Activated T-cell treated with anti-CD3 and anti-CD28 coated beads, Interleukin-2, amount 50 U/mL, for 4 hours (primary cell): Measurements from ENCODE around the gene GLIPR1. TPM values are rescaled to one million over a fixed set of nuclear protein-coding genes. Genes with fewer than 3 reads are reported as not detected.
"Not testable (repeated sequence)": the region's sequence is repeated elsewhere in the genome, so short reads cannot be mapped to it uniquely, and the experiment has no call there.

Experiments used
- ATAC-seq, 2 donors: fragments of 200-7000 bp; cut with Tn5 transposase; one replicate each; pipeline ENCODE4 v1.10.0; 2021
- DNase-seq: peaks from one replicate; pipeline ENCODE4 v3.0.0-alpha.2; 2020
- H3K27me3 Mint-ChIP-seq: one replicate; pipeline ENCODE4 v1.8.0; 2021; ENCODE audit warnings: low read depth, mixed read lengths
- H3K36me3 Mint-ChIP-seq: one replicate; pipeline ENCODE4 v1.8.0; 2022; ENCODE audit warnings: mixed read lengths; ENCODE audit not compliant: insufficient read depth
- H3K4me1 Mint-ChIP-seq: one replicate; pipeline ENCODE4 v1.8.0; 2021; ENCODE audit warnings: low read depth, mixed read lengths
- H3K4me3 Mint-ChIP-seq: one replicate; pipeline ENCODE4 v1.8.0; 2021; ENCODE audit warnings: mild to moderate bottlenecking, moderate library complexity, mixed read lengths
- H3K9me3 Mint-ChIP-seq: one replicate; pipeline ENCODE4 v1.8.0; 2021; ENCODE audit warnings: mixed read lengths
- total RNA-seq, 3 donors: library from RNA; stranded (reverse); gene quantifications; one replicate each; pipeline ENCODE4 v1.2.1, GENCODE V29; 2021

The GLIPR1 gene
- total RNA-seq, 3 donors from 2014 or later = 5.7 to 7.9 (median 6.1) TPM

DNA sequence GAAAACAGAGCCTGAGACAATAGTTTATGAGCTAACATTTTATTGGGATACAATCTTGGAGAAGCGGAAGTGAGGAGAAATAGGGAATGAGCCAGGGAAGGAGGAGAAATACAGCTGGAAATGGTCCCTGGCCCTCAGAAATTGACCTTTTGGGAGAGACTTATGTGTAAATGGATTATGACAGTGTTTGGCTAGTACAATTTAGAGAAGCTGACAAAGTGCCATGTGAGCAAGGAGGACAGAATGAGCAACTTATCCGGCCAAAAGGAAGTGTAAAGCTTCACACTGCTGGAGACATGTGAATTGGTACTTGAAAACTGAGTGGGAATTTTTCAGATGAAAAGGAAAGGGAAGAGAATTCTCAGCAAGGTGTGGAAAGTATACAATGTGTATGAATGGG, 2.9 kb downstream of the GLIPR1 start:
- ATAC-seq (no peak), DNase-seq (no peak)
- Mint-ChIP-seq H3K27me3 (no peaks in the 10 kb centered on the region), H3K9me3 (no peaks in the 10 kb centered on the region), H3K4me1 (peaks cover 85% of the 10 kb centered on the region), H3K36me3 (peaks cover 15% of the 10 kb centered on the region), H3K4me3 (peak overlapping the region; percentile 84)

DNA sequence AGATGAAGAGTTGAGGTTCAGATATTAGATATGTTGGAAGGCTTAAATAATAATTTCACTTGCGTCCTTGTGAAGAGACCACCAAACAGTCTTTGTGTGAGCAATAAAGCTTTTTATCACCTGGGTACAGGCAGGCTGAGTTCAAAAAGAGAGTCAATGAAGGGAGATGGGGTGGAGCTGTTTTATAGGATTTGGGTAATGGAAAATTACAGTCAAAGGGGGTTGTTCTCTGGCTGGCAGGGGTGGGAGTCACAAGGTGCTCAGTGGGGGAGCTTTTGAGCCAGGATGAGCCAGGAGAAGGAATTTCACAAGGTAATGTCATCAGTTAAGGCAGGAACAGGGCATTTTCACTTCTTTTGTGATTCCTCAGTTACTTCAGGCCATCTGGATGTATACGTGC, 3.9 kb downstream of the GLIPR1 start:
- Mint-ChIP-seq H3K4me3 (peak overlapping the region; percentile 35), H3K4me1 (peaks cover 83% of the 10 kb centered on the region), H3K36me3 (peaks cover 18% of the 10 kb centered on the region)
- not testable (repeated sequence) for DNase-seq, ATAC-seq, H3K27me3 Mint-ChIP-seq, H3K9me3 Mint-ChIP-seq

DNA sequence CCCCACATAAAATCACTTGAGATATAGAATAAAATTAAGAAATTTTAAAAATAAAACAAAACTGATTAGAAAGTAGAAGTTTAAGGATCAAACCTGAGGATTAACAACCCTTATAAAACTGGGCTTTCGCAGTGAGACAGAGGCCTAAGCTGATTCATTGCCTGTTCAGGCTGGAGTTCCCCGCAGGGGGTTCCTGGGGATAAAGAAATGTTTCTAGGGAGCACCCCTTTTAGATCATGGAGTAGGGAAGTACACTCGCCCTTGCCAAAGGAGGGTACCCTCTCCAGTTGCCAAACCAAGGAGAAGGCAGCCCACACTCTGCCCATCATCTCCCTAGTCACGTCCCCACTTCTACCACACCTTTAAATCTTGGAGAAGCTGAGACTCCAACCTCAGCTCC, 6.8 kb downstream of the GLIPR1 start:
- no peak for ATAC-seq
- peaks cover 61% of the 10 kb centered on the region for H3K4me1 Mint-ChIP-seq
- H3K36me3 Mint-ChIP-seq = peaks cover 23% of the 10 kb centered on the region
- peak overlapping the region; percentile 19 for H3K4me3 Mint-ChIP-seq
- DNase-seq = no peak
- no peaks in the 10 kb centered on the region for H3K27me3 Mint-ChIP-seq
- no peaks in the 10 kb centered on the region for H3K9me3 Mint-ChIP-seq

DNA sequence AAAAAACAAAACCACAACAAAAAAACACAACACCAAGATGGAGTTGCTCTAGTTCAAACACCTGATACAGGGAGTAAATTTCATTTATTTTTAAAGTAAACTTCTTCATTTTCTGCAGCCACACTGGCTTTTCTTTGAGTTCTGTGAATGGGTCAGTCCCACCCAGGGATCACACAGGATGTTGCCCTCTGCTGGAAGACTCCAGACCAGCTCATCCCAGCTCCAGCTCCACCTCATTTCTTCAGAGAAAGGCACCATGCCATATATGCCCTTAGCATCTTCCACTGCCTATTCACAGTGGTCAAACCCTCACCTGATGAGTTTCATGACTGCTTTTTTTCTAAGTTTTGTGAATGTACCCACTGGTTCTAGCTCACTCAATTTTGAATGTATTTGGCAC, 8.0 kb downstream of the GLIPR1 start:
- no peaks in the 10 kb centered on the region for H3K9me3 Mint-ChIP-seq
- ATAC-seq = no peak
- peaks cover 20% of the 10 kb centered on the region for H3K36me3 Mint-ChIP-seq
- peaks cover 55% of the 10 kb centered on the region for H3K4me1 Mint-ChIP-seq
- no peak overlapping the region for H3K4me3 Mint-ChIP-seq
- no peak for DNase-seq
- no peaks in the 10 kb centered on the region for H3K27me3 Mint-ChIP-seq

DNA sequence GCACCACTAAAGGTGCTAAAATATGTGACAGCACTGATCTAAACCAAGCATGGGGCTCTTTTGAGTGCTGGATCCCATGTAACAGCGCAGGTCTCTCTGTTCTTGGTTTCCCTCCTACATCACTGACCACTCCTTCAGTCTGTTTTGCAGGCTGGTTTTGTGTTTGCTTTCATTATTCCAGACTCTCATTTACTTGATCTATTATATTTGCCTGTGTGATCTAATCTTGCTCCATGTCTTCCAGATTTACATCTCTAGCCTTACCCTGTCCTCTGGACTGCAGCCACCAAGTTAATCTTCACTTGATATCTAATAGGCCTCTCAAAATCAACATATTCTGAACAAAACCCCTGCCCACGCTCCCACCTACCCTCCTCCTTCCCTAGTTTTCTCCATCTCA, 8.6 kb downstream of the GLIPR1 start:
- Mint-ChIP-seq H3K27me3 (no peaks in the 10 kb centered on the region), H3K9me3 (no peaks in the 10 kb centered on the region), H3K36me3 (peaks cover 22% of the 10 kb centered on the region), H3K4me3 (peak overlapping the region; percentile 1), H3K4me1 (peaks cover 53% of the 10 kb centered on the region)
- ATAC-seq = peak; percentile 5 to 23
- DNase-seq = no peak

DNA sequence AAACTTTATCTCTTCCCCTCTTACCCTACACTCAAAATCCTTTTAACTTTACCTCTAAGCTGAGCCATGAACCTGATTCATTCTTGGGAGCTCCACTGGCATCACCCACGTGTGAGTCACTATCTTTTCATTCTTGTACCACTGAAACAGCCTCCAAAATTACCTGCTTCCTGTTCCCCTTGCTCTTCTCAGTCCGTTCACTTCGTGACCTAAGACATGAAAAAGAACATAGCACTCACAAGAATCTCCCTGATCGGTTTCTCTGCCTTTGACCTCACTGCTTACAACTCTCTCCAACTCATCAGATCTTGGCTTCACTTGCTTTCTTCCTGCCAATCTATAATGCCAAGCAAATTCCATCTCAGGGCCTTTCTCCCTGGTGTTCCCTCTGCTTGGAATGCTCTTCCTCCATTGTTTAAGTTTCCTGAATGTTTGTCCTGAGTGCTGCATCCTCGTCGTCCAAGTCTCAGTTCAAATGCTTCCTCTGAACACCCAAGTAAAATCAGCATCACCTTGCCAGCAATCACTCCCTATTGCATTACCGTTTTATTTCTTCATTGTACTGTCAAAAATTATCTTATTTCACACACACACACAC, 9.2 kb downstream of the GLIPR1 start:
- no peaks in the 10 kb centered on the region for H3K27me3 Mint-ChIP-seq
- H3K9me3 Mint-ChIP-seq = no peaks in the 10 kb centered on the region
- peaks cover 48% of the 10 kb centered on the region for H3K4me1 Mint-ChIP-seq
- peaks cover 20% of the 10 kb centered on the region for H3K36me3 Mint-ChIP-seq
- peak; percentile 95 to 97 for ATAC-seq
- H3K4me3 Mint-ChIP-seq = peak overlapping the region; percentile 1
- no peak for DNase-seq

DNA sequence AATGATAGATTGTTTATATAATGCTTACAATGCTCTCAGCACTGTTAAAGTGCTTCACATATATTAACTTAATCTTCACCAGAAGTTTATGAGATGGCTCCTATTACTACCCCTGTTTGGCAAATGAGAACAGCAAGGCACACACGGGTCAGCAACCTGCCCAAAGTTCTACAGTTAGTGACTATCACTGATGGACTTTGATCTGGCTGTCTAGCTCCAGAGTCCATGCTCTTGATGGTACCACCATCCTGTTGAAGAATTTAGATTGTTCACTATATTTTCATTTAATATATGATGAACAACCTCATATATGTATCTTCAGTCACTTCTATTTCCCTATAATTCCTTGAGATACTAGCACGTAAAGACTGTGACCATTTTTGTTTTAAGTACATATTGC, 10.6 kb downstream of the GLIPR1 start:
- DNase-seq (no peak), ATAC-seq (no peak)
- Mint-ChIP-seq H3K9me3 (no peaks in the 10 kb centered on the region), H3K4me3 (no peak overlapping the region), H3K27me3 (no peaks in the 10 kb centered on the region), H3K4me1 (peaks cover 39% of the 10 kb centered on the region), H3K36me3 (peaks cover 24% of the 10 kb centered on the region)

DNA sequence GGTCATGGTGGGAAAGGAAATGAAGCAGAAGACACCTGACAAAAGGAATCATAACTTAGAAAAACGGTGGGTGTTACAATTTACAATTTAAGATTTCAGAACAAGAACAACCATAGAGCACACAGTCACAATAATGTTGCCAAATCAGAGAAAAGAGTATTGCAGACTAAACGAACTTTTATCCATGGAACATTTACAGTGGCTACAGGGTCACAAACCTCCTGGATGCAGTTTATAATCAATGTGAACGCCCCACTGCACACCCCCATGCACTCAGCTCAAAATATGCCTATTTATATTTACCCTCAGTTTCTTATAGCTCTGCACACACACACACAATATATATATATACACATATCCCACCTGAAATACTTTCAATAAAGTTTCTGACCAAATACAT, 22.9 kb downstream of the GLIPR1 start:
- Mint-ChIP-seq H3K27me3 (no peaks in the 10 kb centered on the region), H3K4me3 (no peak overlapping the region), H3K4me1 (peaks cover 13% of the 10 kb centered on the region), H3K9me3 (no peaks in the 10 kb centered on the region), H3K36me3 (peaks cover 32% of the 10 kb centered on the region)
- no peak for DNase-seq
- ATAC-seq = no peak

DNA sequence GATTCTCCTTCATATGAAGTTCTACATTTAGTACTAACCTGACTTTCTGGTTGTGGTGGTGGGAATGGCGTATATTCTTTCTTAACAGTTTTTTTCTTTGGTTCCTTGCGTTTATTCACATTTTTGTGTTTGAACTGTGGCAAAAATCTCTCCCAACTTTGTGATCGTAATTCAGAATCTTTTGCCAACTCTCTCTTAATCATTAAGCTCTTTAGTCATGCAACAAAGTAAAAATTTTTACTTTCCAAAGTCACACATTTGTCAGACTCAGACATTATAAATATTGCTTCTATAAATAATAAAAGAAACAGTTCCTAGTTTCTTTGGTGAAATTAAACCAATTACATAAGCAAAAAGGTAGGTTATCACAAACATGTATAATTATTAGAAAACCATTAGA, 23.3 kb downstream of the GLIPR1 start:
- DNase-seq (no peak), ATAC-seq (no peak)
- Mint-ChIP-seq H3K4me3 (no peak overlapping the region), H3K9me3 (no peaks in the 10 kb centered on the region), H3K4me1 (peaks cover 15% of the 10 kb centered on the region), H3K27me3 (no peaks in the 10 kb centered on the region), H3K36me3 (peaks cover 29% of the 10 kb centered on the region)

DNA sequence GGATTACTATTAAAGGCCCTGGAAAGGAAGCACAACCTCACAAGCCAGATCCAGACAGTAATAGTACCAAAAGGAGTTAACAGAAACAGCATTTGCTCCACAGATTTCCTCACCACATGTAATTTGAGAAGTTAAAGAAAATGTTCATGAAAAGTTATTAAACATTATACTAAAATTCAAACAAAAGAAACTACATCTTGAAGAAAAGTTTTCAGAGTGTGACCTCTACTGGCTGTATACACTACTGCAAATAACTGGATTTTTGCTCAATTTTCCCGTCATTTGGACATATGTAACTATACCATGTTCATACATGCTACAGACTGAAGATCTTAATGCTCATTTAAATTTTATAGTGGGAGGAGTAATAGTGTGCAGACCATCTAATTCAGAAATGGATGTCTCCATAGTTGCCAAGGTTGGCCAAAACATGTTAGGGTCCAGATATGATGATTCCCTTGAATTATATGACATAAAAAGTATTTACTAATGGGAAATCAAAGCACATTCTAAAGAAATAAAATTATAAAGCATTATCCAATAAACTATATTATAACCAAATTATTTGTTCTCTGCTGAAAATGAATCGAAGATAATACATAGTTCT, 25.3 kb downstream of the GLIPR1 start:
- H3K4me1 Mint-ChIP-seq = peaks cover 25% of the 10 kb centered on the region

DNA sequence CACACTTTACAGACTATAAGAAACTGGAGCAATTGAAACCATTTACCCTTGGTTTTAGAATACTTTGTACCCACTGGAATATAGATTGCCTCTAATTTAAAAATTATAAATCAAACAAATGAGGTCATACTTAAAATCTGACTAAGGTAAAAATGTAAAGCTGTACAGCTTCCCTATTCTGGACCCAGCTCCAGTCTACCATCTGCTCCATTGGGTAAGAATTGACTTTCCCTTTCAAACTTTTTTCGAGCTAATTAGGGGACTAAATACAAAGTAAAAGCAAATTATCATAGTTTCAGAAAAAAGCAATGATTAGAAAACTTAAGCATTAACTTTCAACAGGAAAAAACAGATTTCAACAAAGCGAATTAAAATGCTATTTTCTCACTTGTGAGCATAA, 26.5 kb downstream of the GLIPR1 start:
- Mint-ChIP-seq H3K36me3 (peaks cover 23% of the 10 kb centered on the region), H3K4me1 (peaks cover 30% of the 10 kb centered on the region)
- ATAC-seq = no peak

More for the DNA sequence above, 25.3 kb downstream of the GLIPR1 start:
- Mint-ChIP-seq H3K27me3 (no peaks in the 10 kb centered on the region), H3K9me3 (no peaks in the 10 kb centered on the region), H3K36me3 (peaks cover 27% of the 10 kb centered on the region), H3K4me3 (no peak overlapping the region)
- DNase-seq (no peak), ATAC-seq (no peak)

DNA sequence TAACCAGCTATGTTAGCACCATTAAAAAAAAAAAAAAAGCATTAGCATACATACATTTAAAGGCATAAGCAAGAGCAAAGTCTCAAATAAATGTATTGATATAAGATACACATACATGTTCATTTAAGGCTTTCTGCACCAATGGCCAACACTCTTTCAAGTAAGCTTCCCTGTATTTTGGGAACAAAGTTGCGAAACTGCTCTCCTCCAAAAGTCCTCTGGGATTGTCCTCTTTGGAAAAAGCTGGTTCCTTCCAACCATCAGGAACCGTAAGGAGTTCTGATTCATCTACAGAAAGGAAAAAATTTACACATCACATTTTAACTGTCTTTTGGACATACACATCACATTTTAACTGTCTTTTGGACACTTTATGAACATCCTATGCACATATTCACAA, 27.6 kb downstream of the GLIPR1 start:
- ATAC-seq (no peak), DNase-seq (no peak)
- H3K27me3 Mint-ChIP-seq = no peaks in the 10 kb centered on the region
- H3K4me1 Mint-ChIP-seq = peaks cover 30% of the 10 kb centered on the region
- H3K36me3 Mint-ChIP-seq = peaks cover 23% of the 10 kb centered on the region
- no peaks in the 10 kb centered on the region for H3K9me3 Mint-ChIP-seq
- H3K4me3 Mint-ChIP-seq = no peak overlapping the region

More for the DNA sequence above, 26.5 kb downstream of the GLIPR1 start:
- no peak overlapping the region for H3K4me3 Mint-ChIP-seq
- H3K27me3 Mint-ChIP-seq = no peaks in the 10 kb centered on the region
- H3K9me3 Mint-ChIP-seq = no peaks in the 10 kb centered on the region
- DNase-seq = no peak

DNA sequence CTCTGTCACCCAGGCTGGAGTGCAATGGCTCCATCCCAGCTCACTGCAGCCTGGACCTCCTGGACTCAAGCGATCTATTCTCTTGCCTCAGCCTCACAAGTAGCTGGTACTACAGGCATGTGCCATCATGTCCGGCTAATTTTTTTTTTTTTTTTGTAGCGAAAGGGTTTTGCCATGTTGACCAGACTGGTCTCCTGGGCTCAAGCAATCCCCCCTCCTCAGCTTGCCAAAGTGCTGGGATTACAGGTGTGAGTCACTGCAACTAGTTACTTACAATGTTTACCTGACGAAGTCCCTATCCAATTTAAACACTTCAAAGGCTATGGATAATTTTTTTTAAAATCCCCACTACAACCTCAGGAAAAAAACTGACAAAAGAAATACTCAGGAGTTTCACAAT, 29.1 kb downstream of the GLIPR1 start:
- Mint-ChIP-seq H3K4me3 (peak overlapping the region; percentile 99), H3K9me3 (no peaks in the 10 kb centered on the region), H3K4me1 (peaks cover 30% of the 10 kb centered on the region), H3K36me3 (peaks cover 15% of the 10 kb centered on the region), H3K27me3 (no peaks in the 10 kb centered on the region)
- no peak for DNase-seq
- no peak for ATAC-seq

DNA sequence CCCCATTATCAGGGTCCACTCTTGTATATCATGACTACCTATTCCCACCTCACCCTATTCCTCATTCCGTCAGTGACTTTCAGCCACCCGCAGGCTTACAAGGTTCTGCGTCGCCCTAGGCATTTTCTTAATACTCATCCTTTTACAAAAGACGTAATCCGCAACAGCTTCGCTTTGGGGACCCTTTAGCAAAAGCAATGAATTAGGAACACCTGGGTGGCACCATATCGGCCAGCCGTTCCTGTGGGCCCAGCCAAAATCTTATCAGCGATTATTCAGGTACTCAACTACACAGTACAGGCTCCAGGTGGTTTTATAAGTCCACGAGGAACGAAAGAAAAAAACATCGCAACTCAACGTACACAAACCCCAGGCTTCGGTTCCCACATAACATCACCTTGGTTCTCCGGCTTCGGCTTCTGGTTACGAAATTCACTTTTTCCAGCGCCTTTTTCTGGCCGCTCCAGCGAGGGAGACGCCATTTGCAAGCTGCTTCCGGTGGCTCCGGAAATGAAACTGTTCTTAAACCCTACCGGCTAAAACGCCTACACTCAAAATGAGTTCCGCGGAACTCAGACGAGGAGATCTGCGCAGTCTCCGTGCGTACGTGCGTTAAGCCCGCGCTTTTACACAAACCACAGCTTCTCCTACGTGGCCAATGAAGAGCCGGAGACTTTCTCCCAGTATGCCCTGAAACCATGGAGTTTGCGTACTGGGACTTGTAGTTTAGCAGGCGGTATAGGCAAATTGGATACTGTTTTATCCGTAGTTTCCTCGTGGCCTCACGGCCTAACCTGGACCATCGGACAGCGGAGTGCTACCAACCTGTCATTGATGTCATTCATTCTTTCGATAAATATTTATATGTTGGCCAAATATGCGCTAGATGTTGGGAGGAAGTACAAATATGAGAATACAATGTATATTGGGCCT, 30.8 kb downstream of the GLIPR1 start, which contains the start of gene KRR1:
Gene KRR1 (minus strand): TSS at position 494 of the 933 bp plus-strand sequence. CDS start 12 bp downstream, at position 482.
- H3K36me3 Mint-ChIP-seq = peaks cover 6% of the 10 kb centered on the region

More for the DNA sequence above, 30.8 kb downstream of the GLIPR1 start, which contains the start of gene KRR1:
- Mint-ChIP-seq H3K4me3 (peak within 1 kb of the TSS; percentile 99), H3K9me3 (no peaks in the 10 kb centered on the region), H3K4me1 (peaks cover 27% of the 10 kb centered on the region), H3K27me3 (no peaks in the 10 kb centered on the region)
- peak; percentile 82 for DNase-seq
- peak; percentile 98 to 99 for ATAC-seq
